Lung (tissue), 12 donors: ENCODE measurements around the gene GHR. TPM values are rescaled to one million over a fixed set of nuclear protein-coding genes. Genes with fewer than 3 reads are reported as not detected.

Experiments
- ATAC-seq: fragments of 200-7000 bp; cut with Tn5 transposase; one replicate; pipeline ENCODE4 v1.9.1; 2020; ENCODE audit warnings: moderate number of reproducible peaks; ENCODE audit not compliant: insufficient read depth, low FRiP score
- DNase-seq, 3 donors: peaks; one replicate each; pipeline ENCODE4 v3.0.0-alpha.2; 2013 to 2017
- H3K27ac ChIP-seq, 2 donors: one replicate each; pipeline ENCODE4 v1.5.1; 2013; ENCODE audit warnings: mild to moderate bottlenecking in 2 of 2, moderate library complexity in 2 of 2, control low read depth in 1 of 2, inconsistent platforms in 1 of 2, low read depth in 1 of 2, low read length in 1 of 2
- H3K27me3 ChIP-seq, 3 donors: one replicate each; pipeline ENCODE4 v1.5.1; 2013; ENCODE audit warnings: low read length in 2 of 3; ENCODE audit not compliant: control insufficient read depth in 3 of 3, insufficient read depth in 3 of 3
- H3K36me3 ChIP-seq, 4 donors: one replicate each; pipeline ENCODE4 v1.5.1; 2013; ENCODE audit warnings: low read length in 4 of 4, mild to moderate bottlenecking in 1 of 4, moderate library complexity in 1 of 4; ENCODE audit not compliant: control insufficient read depth in 4 of 4, insufficient read depth in 4 of 4
- H3K4me1 ChIP-seq, 5 donors: one replicate each; pipeline ENCODE4 v1.5.1; 2013; ENCODE audit warnings: low read length in 5 of 5, mild to moderate bottlenecking in 2 of 5, moderate library complexity in 1 of 5; ENCODE audit not compliant: control insufficient read depth in 5 of 5, insufficient read depth in 5 of 5
- H3K4me3 ChIP-seq: one replicate; pipeline ENCODE4 v1.5.1; 2013; ENCODE audit warnings: mild to moderate bottlenecking, control low read depth, moderate library complexity
- H3K9ac ChIP-seq, 2 donors: one replicate each; pipeline ENCODE4 v1.5.1; 2013; ENCODE audit warnings: low read length in 2 of 2, control low read depth in 1 of 2; ENCODE audit not compliant: insufficient read depth in 1 of 2
- H3K9me3 ChIP-seq, 4 donors: one replicate each; pipeline ENCODE4 v1.5.1; 2013; ENCODE audit warnings: low read length in 3 of 4, mild to moderate bottlenecking in 1 of 4, moderate library complexity in 1 of 4; ENCODE audit not compliant: control insufficient read depth in 4 of 4, insufficient read depth in 3 of 4
- CTCF ChIP-seq: IDR thresholded peaks from 2 replicates; pipeline ENCODE4 v1.5.1; 2012; ENCODE audit warnings: mild to moderate bottlenecking; ENCODE audit errors: control extremely low read depth, extremely low read depth
- WGBS, 2 donors: extraction: QIAGEN DNeasy Blood & Tissue Kit; methylation state at CpG; one replicate each; pipeline ENCODE4 v1.1.7; 2013; 5-methylcytosine and 5-hydroxymethylcytosine counted together
- polyA plus RNA-seq, 2 donors: library from polyadenylated mRNA; stranded (reverse); fragments of 200-250 nt; gene quantifications; one replicate each; pipeline ENCODE4 v1.2.1, GENCODE V29; 2013
- total RNA-seq, 2 donors: library from RNA; depleted of rRNA in 1 of 2; stranded (reverse); fragments of >200 nt in 1 of 2; gene quantifications; one replicate each; pipeline ENCODE4 v1.2.1, GENCODE V29; 2014 to 2021
- donor health status: control.
- donor health status: control.
- donor health status: Bipolar disorder and iron deficiency.
- donor health status: healthy.
- donor health status: DM: yes; HTN: yes; CAD: no.

The GHR gene
- total and polyA plus RNA-seq, 4 donors = 0.98 to 23.8 (median 3.2) TPM

- DNase-seq (peak in 2 of 3 donors; percentile 24 to 40), ATAC-seq (no peak)
- H3K27ac ChIP-seq = no peak overlapping the region
- 62 to 83% methylated on average over 1 of the region's 1 CpG for WGBS, 2 donors
- H3K36me3 ChIP-seq = no peaks in the 10 kb centered on the region
- no peak overlapping the region for H3K9ac ChIP-seq
- no peaks in the 10 kb centered on the region for H3K9me3 ChIP-seq
- no peak overlapping the region for H3K4me3 ChIP-seq
- peaks cover 0 to 17% (median 9%) of the 10 kb centered on the region in 5 donors for H3K4me1 ChIP-seq
- no peak for TF ChIP-seq CTCF
- H3K27me3 ChIP-seq = peaks cover 0 to 2% (median 0%) of the 10 kb centered on the region in 3 donors
These were observed 38.3 kb downstream of the GHR start for GRCh38 chr5:42461507-42461906.

DNA sequence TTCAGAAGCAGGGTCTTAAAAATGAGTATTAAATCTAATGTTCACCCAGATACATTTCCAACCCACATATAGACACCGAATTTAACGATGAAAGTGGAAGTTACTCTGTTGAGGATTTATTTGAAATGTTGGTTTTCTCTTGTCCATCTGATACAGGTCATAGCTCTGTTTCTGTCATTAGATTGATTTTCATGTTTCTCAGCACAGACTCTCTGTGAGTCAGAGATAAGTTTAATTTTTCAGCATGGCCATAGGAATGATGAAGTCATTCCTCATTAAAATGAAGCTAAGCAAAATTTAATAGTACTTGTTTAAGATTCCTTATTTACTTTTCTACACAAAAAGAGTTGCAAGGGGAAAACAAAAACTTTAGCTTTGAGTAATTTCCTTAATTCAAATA lies 38.8 kb downstream of the GHR start:
- Histone ChIP-seq H3K27me3 (peaks cover 0 to 2% (median 0%) of the 10 kb centered on the region in 3 donors), H3K4me3 (no peak overlapping the region), H3K36me3 (no peaks in the 10 kb centered on the region), H3K9ac (no peak overlapping the region), H3K9me3 (no peaks in the 10 kb centered on the region), H3K27ac (no peak overlapping the region), H3K4me1 (peaks cover 0 to 17% (median 9%) of the 10 kb centered on the region in 5 donors)
- WGBS, 2 donors = 69 to 71% methylated on average over 2 of the region's 2 CpGs
- TF ChIP-seq CTCF = no peak
- DNase-seq (no peak), ATAC-seq (no peak)

DNA sequence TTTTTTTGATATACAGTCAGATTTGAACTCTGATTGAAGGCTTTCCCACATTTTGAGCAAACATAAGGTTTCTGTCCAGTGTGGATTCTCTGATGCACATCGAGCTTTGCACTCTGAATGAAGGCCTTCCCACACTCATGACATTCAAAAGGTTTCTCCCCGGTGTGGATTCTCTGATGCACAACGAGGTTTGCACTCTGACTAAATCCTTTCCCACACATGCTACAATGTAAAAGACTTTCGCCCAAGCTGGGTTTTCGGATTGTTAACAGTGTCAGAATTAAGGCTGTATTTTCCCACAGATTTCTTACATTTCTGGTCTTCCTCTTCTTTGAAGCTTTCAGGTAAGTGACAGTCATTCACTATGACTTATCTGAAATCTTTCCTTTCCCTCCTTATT lies 44.3 kb downstream of the GHR start:
- Histone ChIP-seq H3K27ac (no peak overlapping the region), H3K4me1 (peaks cover 0 to 2% (median 0%) of the 10 kb centered on the region in 5 donors), H3K9ac (no peak overlapping the region), H3K9me3 (no peaks in the 10 kb centered on the region), H3K4me3 (no peak overlapping the region), H3K27me3 (peaks cover 0 to 2% (median 0%) of the 10 kb centered on the region in 3 donors), H3K36me3 (no peaks in the 10 kb centered on the region)
- ATAC-seq (no peak), DNase-seq (no peak)
- 86 to 91% methylated on average over 5 of the region's 5 CpGs for WGBS, 2 donors
- TF ChIP-seq CTCF = no peak

DNA sequence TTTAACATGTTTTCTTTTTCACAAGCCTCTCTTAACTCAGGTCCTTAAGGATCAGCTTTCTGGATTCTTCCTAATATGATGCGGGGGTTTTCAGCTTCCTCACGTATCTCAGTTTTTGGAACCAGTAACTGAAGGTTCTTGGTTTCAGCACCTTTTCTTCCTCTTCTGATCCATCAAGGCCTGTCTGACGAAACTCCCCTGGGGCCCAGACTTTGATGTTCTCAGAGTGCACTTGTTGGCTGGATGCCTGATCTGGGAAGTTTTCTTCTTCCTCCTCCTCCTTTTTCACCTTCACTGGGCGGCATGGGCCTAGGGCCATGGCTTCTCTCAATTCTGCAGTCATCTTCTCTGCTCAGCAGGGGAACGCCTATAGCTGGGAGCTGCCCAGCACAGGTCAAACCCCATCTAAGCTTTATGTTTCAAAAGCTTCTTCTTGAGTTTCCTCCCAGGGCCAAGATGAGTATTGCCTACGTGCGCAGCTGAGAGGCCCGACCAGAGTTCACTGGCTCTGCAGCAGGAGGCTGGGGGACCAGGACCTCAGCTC lies 44.8 kb downstream of the GHR start:
- ATAC-seq (no peak), DNase-seq (no peak)
- Histone ChIP-seq H3K4me1 (peaks cover 0 to 2% (median 0%) of the 10 kb centered on the region in 5 donors), H3K27me3 (peaks cover 0 to 2% (median 0%) of the 10 kb centered on the region in 3 donors), H3K36me3 (no peaks in the 10 kb centered on the region), H3K4me3 (no peak overlapping the region), H3K9me3 (no peaks in the 10 kb centered on the region), H3K27ac (no peak overlapping the region), H3K9ac (no peak overlapping the region)
- no peak for TF ChIP-seq CTCF
- WGBS, 2 donors = 85 to 89% methylated on average over 8 of the region's 8 CpGs
